H1 (cell line): ENCODE measurements around the gene PSAP. TPM values are rescaled to one million over a fixed set of nuclear protein-coding genes. Genes with fewer than 3 reads are reported as not detected.
"Not testable (repeated sequence)": the region's sequence is repeated elsewhere in the genome, so short reads cannot be mapped to it uniquely, and the experiment has no call there.

Experiments used
- CTCF ChIA-PET: fragments of 300-600 bp; sonication (Branson Sonifier 250); formaldehyde crosslinking; loops from one replicate; lab custom pipeline; 2021; ENCODE audit not compliant: partially characterized antibody; lab: Charles Lee
- POLR2A ChIA-PET: fragments of 300-600 bp; sonication (Branson Sonifier 250); formaldehyde crosslinking; loops from one replicate; lab custom pipeline; 2021; ENCODE audit warnings: inconsistent platforms; ENCODE audit not compliant: partially characterized antibody; lab: Charles Lee
- DNase-seq, 2 experiments: peaks; one replicate each; pipeline versions ENCODE4 v3.0.0 to v3.0.0-alpha.2; 2010 to 2022; ENCODE audit warnings: low spot score in 2 of 2, low read depth in 1 of 2, mixed read lengths in 1 of 2
- FAIRE-seq: peaks from 2 replicates; lab custom pipeline; 2011; peaks lifted over from hg19 to GRCh38; lab: Jason Lieb, UNC
- H2AFZ ChIP-seq: 2 replicates; pipeline ENCODE4 v1.8.1; 2012; ENCODE audit warnings: low read length, inconsistent platforms
- H2AK5ac ChIP-seq: 2 replicates; pipeline ENCODE4 v1.6.1; 2013; ENCODE audit warnings: low read depth, low read length
- H2BK120ac ChIP-seq: replicated peaks from 2 replicates; pipeline ENCODE3; 2013; ENCODE audit warnings: low read depth, low read length, inconsistent platforms
- H2BK12ac ChIP-seq: 2 replicates; pipeline ENCODE4 v1.6.1; 2013; ENCODE audit warnings: low read depth, low read length
- H2BK15ac ChIP-seq: 2 replicates; pipeline ENCODE4 v1.6.1; 2013; ENCODE audit warnings: low read length
- H2BK20ac ChIP-seq: 2 replicates; pipeline ENCODE4 v1.6.1; 2013; ENCODE audit warnings: low read length
- H2BK5ac ChIP-seq: 2 replicates; pipeline ENCODE4 v1.6.1; 2013; ENCODE audit warnings: low read depth, low read length
- H3K14ac ChIP-seq: 2 replicates; pipeline ENCODE4 v1.6.1; 2013; ENCODE audit warnings: inconsistent platforms; ENCODE audit not compliant: insufficient read length
- H3K18ac ChIP-seq: 2 replicates; pipeline ENCODE4 v1.6.1; 2013; ENCODE audit warnings: low read length; ENCODE audit errors: extremely low read depth
- H3K23ac ChIP-seq: 2 replicates; pipeline ENCODE4 v1.6.1; 2013; ENCODE audit warnings: inconsistent platforms; ENCODE audit not compliant: insufficient read length
- H3K23me2 ChIP-seq: 2 replicates; pipeline ENCODE4 v1.6.1; 2013; ENCODE audit warnings: low read depth, low read length
- H3K27ac ChIP-seq: 2 replicates; pipeline ENCODE4 v1.6.1; 2011; ENCODE audit warnings: low read depth, low read length, inconsistent platforms
- H3K27me3 ChIP-seq, 4 experiments: replicated peaks in 1 of 4; 1 replicate in 1 of 4; 2 replicates in 3 of 4; pipeline versions ENCODE4 v1.6.1 to v1.8.1; 2011 to 2013; ENCODE audit warnings: low read length in 3 of 4, mild to moderate bottlenecking in 3 of 4, inconsistent platforms in 2 of 4, mixed read lengths in 2 of 4, moderate library complexity in 1 of 4; ENCODE audit not compliant: control insufficient read depth in 3 of 4, insufficient read depth in 3 of 4; ENCODE audit errors: extremely low read depth in 1 of 4
- H3K36me3 ChIP-seq, 4 experiments: 2 replicates each; pipeline versions ENCODE4 v1.6.1 to v1.8.1; 2011 to 2013; ENCODE audit warnings: mild to moderate bottlenecking in 4 of 4, low read length in 3 of 4, moderate library complexity in 2 of 4, control low read depth in 1 of 4, inconsistent platforms in 1 of 4; ENCODE audit not compliant: insufficient read depth in 4 of 4, control insufficient read depth in 2 of 4
- H3K4ac ChIP-seq: replicated peaks from 2 replicates; pipeline ENCODE3; 2013; ENCODE audit warnings: low read length, low read depth, mixed read lengths, inconsistent platforms; ENCODE audit not compliant: insufficient read length
- H3K4me1 ChIP-seq, 4 experiments: replicated peaks in 1 of 4; 1 replicate in 1 of 4; 2 replicates in 3 of 4; pipeline versions ENCODE4 v1.6.1 to v1.8.1; 2011 to 2013; ENCODE audit warnings: low read length in 3 of 4, inconsistent platforms in 2 of 4, mixed read lengths in 1 of 4; ENCODE audit not compliant: insufficient read depth in 4 of 4, control insufficient read depth in 3 of 4
- H3K4me2 ChIP-seq, 2 experiments: 2 replicates each; pipeline versions ENCODE4 v1.6.1 to v1.8.1; 2011 to 2013; ENCODE audit warnings: low read depth in 2 of 2, low read length in 2 of 2, control low read depth in 1 of 2, inconsistent platforms in 1 of 2, mild to moderate bottlenecking in 1 of 2; ENCODE audit not compliant: insufficient read depth in 1 of 2
- H3K4me3 ChIP-seq, 4 experiments: fragments of 200-600, 300-600 bp in 1 of 4; sonication (generic), shearing (Covaris generic), sonication (Bioruptor Twin) in 1 of 4; 2 replicates each; pipeline versions ENCODE4 v1.5.1 to v1.8.1; 2011 to 2016; ENCODE audit warnings: low read length in 4 of 4, low read depth in 3 of 4, control low read depth in 2 of 4, inconsistent platforms in 2 of 4, mild to moderate bottlenecking in 2 of 4, mixed read lengths in 1 of 4, moderate library complexity in 1 of 4; ENCODE audit not compliant: insufficient read depth in 2 of 4; ENCODE audit errors: extremely low read depth in 1 of 4
- H3K56ac ChIP-seq: replicated peaks from 2 replicates; pipeline ENCODE3; 2013; ENCODE audit warnings: low read depth, mild to moderate bottlenecking, mixed read lengths, low read length, inconsistent platforms; ENCODE audit not compliant: insufficient read length
- H3K79me1 ChIP-seq: 2 replicates; pipeline ENCODE4 v1.6.1; 2013; ENCODE audit warnings: low read depth, low read length, control low read depth
- H3K79me2 ChIP-seq, 2 experiments: 2 replicates each; pipeline versions ENCODE4 v1.6.1 to v1.8.1; 2012 to 2013; ENCODE audit warnings: low read length in 2 of 2, mild to moderate bottlenecking in 2 of 2, inconsistent platforms in 1 of 2; ENCODE audit not compliant: insufficient read depth in 2 of 2, control insufficient read depth in 1 of 2
- H3K9ac ChIP-seq, 4 experiments: replicated peaks in 1 of 4; 1 replicate in 1 of 4; 2 replicates in 3 of 4; pipeline versions ENCODE4 v1.6.1 to v1.8.1; 2011 to 2013; ENCODE audit warnings: low read depth in 3 of 4, low read length in 3 of 4, control low read depth in 2 of 4, mild to moderate bottlenecking in 2 of 4, moderate library complexity in 2 of 4, inconsistent platforms in 1 of 4; ENCODE audit errors: extremely low read depth in 1 of 4
- H3K9me3 ChIP-seq, 2 experiments: 2 replicates each; pipeline versions ENCODE4 v1.6.1 to v1.8.1; 2012 to 2013; ENCODE audit warnings: mild to moderate bottlenecking in 2 of 2, moderate library complexity in 2 of 2, control low read depth in 1 of 2, inconsistent platforms in 1 of 2, low read depth in 1 of 2, low read length in 1 of 2, mixed read lengths in 1 of 2; ENCODE audit not compliant: insufficient read depth in 2 of 2
- H4K20me1 ChIP-seq, 2 experiments: replicated peaks in 1 of 2; 2 replicates each; pipeline versions ENCODE3 to v1.8.1; 2011 to 2013; ENCODE audit warnings: inconsistent platforms in 2 of 2, low read length in 2 of 2, mild to moderate bottlenecking in 1 of 2; ENCODE audit not compliant: insufficient read depth in 2 of 2, control insufficient read depth in 1 of 2
- H4K5ac ChIP-seq: 2 replicates; pipeline ENCODE4 v1.6.1; 2013; ENCODE audit warnings: low read length, low read depth, mixed read lengths, inconsistent platforms; ENCODE audit not compliant: insufficient read length
- H4K8ac ChIP-seq: 2 replicates; pipeline ENCODE4 v1.8.0; 2013; ENCODE audit warnings: mild to moderate bottlenecking, moderate library complexity, low read length, inconsistent platforms; ENCODE audit not compliant: insufficient read depth; ENCODE audit errors: extremely low read depth
- H4K91ac ChIP-seq: replicated peaks from 2 replicates; pipeline ENCODE3; 2013; ENCODE audit warnings: low read length, mixed read lengths, inconsistent platforms; ENCODE audit not compliant: insufficient read length
- WGBS, 2 experiments: shearing (Covaris generic) in 1 of 2; methylation state at CpG; one replicate each; pipeline versions ENCODE4 v1.1.6 to v1.1.7; 2013 to 2015; ENCODE audit warnings: low lambda C conversion rate in 2 of 2, mixed read lengths in 2 of 2, inconsistent platforms in 1 of 2, low coverage in 1 of 2, missing lambda C conversion rate in 1 of 2; ENCODE audit not compliant: insufficient replicate concordance in 2 of 2, insufficient coverage in 1 of 2, insufficient read length in 1 of 2; ENCODE audit errors: extremely low coverage in 1 of 2, missing lambda C conversion rate in 1 of 2; 5-methylcytosine and 5-hydroxymethylcytosine counted together
- polyA plus RNA-seq, 7 experiments: library from polyadenylated mRNA; depleted of rRNA in 3 of 7; stranded (reverse) in 5 of 7; unstranded in 2 of 7; fragments of >200 nt in 5 of 7; fragments of 200-250 nt in 2 of 7; gene quantifications; 1 replicate in 5 of 7; 2 replicates in 1 of 7; 4 replicates in 1 of 7; pipeline versions ENCODE4 v1.2.1 to v1.2.3, GENCODE V29; 2011 to 2013; ENCODE audit warnings: missing spikeins in 2 of 7, mixed read lengths in 2 of 7
- total RNA-seq: library from RNA; stranded (reverse); fragmentation: NEBNext Ultra II Directional; extraction: Animal tissue kit (Norgen Biotek cat#: 25700); gene quantifications from 2 replicates; pipeline ENCODE4 v1.2.1, GENCODE V29; 2021

PSAP gene
- total and polyA plus RNA-seq, 2 of the 8 experiments (the other 6 are each of a cell fraction or from before 2014, with no cell fraction given) = 386 to 504 TPM

- H3K4me2 ChIP-seq, H4K8ac ChIP-seq, H3K79me1 ChIP-seq, H3K27ac ChIP-seq, H4K91ac ChIP-seq, H2BK120ac ChIP-seq, H3K18ac ChIP-seq, H4K5ac ChIP-seq, H2AK5ac ChIP-seq, H2BK5ac ChIP-seq, H3K79me2 ChIP-seq, H3K27me3 ChIP-seq, H3K23ac ChIP-seq, H3K56ac ChIP-seq, H3K23me2 ChIP-seq, H2BK12ac ChIP-seq, H3K4me1 ChIP-seq, H3K4ac ChIP-seq, DNase-seq, FAIRE-seq, H3K36me3 ChIP-seq, H4K20me1 ChIP-seq, H2AFZ ChIP-seq, POLR2A ChIA-PET, H3K9ac ChIP-seq, H3K14ac ChIP-seq, H3K4me3 ChIP-seq, H2BK15ac ChIP-seq, H2BK20ac ChIP-seq, H3K9me3 ChIP-seq: not testable (repeated sequence)
- 97% methylated on average over 5 of the region's 5 CpGs; no CpG with 5 or more reads in 1 of the 2 experiments for WGBS, 2 experiments
- CTCF ChIA-PET = interaction anchor here (0.6 to 8.9 kb wide), 11 partner anchors 17 to 353 kb away, joined by 3 to 113 read pairs (median 3); no protein-coding TSS in a partner anchor
These were observed 47.3 kb upstream of the PSAP start for GRCh38 chr10:71898346-71898745.
